Erythroblast (primary cell): ENCODE measurements around the gene STH.

Source experiments
- GATA1 ChIP-seq: IDR thresholded peaks from 2 replicates; pipeline ENCODE4 v1.6.1; 2011; ENCODE audit warnings: low read depth, mild to moderate bottlenecking, control low read depth, low read length, moderate library complexity
- POLR2A ChIP-seq: IDR thresholded peaks from 2 replicates; pipeline ENCODE4 v1.6.1; 2011; ENCODE audit warnings: mild to moderate bottlenecking, low read length

DNA sequence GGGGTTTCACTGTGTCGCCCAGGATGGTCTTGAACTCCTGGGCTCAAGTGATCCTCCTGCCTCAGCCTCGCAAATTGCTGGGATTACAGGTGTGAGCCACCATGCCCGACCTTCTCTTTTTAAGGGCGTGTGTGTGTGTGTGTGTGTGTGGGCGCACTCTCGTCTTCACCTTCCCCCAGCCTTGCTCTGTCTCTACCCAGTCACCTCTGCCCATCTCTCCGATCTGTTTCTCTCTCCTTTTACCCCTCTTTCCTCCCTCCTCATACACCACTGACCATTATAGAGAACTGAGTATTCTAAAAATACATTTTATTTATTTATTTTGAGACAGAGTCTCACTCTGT is 3.9 kb downstream of the STH start:
- TF ChIP-seq POLR2A (no peak), GATA1 (no peak)
